GM19452 (cell line): Measurements from ENCODE around the gene DYNLT4.
A peak's percentile ranks its signal among the peaks of the same experiment; 100 is the strongest.
"Not testable (repeated sequence)": the region's sequence is repeated elsewhere in the genome, so short reads cannot be mapped to it uniquely, and the experiment has no call there.

Experiments
- ATAC-seq: cut with Tn5 transposase; IDR thresholded peaks from one replicate; pipeline ENCODE4 v1.9.1; 2021; ENCODE audit not compliant: unreplicated experiment

The DYNLT4 gene

DNA sequence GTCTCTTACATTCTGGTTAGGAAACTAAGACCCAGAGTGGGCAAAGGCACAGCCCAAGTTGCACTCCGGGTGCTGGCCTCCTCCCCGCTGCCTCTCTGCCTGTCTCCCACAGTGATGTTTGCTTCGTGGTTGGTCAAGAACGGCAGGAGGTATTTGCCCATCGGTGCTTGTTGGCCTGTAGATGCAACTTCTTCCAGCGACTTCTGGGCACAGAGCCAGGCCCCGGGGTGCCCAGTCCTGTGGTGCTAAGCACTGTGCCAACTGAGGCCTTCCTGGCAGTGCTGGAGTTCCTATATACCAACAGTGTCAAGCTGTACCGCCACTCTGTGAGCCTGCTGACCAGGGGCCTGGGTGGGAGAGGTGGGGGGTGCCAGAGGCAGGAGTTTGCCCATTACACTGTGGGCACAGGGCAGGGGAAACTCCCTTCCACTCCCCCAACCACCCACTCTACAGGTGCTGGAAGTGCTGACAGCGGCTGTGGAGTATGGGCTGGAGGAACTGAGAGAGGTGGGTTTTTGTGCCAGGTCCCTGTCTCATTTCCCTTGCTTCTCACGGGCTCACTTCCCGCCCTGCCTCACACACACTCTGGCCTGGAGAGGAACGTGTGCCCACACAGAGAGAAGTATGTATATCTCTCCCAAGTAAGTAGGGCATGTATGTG is 3.1 kb upstream of the DYNLT4 start:
- ATAC-seq: no peak

DNA sequence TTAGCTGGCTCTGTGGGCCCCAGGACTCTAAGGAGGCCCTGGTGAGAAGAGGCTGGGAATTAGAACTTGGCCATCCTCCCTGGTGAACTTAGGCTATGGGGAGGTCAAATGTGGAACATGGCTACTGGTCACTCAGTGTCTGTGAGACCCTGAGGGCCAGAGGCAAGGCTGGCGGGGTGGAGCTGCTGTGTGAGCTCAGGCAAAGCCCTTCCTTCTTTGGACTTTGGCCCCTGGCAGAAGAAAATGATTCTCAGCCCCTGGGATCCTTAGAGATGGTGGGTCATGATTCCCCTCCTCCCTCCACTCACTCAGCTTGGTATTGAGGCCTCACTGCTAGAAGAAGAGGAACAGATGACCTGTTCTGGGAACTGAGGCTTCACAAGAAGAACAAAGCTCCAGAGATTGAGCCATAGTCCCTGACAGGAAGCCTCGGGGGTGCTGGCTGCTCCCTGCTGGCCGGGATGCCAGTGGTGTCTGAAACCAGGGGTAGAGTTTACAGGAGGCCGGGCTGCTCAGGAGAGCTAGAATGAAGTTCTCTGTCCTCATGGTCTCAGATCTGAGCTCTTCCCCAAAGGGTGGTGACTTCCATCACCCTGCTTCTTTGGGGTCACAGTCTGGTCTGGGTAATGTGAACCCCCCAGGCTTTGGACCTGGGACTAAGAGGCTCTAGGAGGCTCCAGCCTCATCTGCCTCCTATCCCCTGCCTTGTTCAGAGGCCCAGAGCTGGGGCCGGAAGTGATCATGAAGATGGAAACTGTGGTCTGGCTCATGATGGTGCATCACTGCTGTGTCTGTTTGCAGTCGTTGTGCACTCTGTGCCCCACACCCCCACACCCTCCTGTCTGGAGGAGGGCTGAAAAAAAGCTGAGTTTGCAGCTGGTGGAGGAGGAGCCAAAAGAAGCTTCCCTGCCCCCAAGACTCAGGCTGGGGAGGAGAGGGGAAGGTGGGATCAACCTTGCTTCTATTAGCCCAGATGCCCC is 2.1 kb upstream of the DYNLT4 start:
- peak; percentile 45 for ATAC-seq

GRCh38 chr1:44808063-44808937 is 1.1 kb upstream of the DYNLT4 start, which contains the start of gene BTBD19:
Gene BTBD19 (plus strand): TSS chr1:44808523. CDS start chr1:44808821, 298 bp downstream.
- ATAC-seq: peak; percentile 33

GRCh38 chr1:44807364-44808062 is 362 bp upstream of the DYNLT4 start:
- ATAC-seq: peak; percentile 38

- ATAC-seq: no peak
Measured at GRCh38 chr1:44806025-44806703, 987 bp downstream of the DYNLT4 start.

DNA sequence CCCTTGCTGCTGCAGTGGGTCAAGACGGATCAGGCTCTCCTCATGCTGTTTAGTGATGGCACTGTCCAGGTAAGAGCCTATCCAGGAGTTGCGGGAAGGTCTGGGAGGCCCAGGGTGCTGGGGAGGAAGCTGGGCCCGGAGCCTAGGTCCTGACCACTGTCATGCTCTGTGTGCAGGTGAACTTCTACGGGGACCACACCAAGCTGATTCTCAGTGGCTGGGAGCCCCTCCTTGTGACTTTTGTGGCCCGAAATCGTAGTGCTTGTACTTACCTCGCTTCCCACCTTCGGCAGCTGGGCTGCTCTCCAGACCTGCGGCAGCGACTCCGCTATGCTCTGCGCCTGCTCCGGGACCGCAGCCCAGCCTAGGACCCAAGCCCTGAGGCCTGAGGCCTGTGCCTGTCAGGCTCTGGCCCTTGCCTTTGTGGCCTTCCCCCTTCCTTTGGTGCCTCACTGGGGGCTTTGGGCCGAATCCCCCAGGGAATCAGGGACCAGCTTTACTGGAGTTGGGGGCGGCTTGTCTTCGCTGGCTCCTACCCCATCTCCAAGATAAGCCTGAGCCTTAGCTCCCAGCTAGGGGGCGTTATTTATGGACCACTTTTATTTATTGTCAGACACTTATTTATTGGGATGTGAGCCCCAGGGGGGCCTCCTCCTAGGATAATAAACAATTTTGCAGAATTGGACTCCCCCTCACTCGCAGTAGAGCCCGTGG is 1.7 kb downstream of the DYNLT4 start:
- ATAC-seq: no peak

DNA sequence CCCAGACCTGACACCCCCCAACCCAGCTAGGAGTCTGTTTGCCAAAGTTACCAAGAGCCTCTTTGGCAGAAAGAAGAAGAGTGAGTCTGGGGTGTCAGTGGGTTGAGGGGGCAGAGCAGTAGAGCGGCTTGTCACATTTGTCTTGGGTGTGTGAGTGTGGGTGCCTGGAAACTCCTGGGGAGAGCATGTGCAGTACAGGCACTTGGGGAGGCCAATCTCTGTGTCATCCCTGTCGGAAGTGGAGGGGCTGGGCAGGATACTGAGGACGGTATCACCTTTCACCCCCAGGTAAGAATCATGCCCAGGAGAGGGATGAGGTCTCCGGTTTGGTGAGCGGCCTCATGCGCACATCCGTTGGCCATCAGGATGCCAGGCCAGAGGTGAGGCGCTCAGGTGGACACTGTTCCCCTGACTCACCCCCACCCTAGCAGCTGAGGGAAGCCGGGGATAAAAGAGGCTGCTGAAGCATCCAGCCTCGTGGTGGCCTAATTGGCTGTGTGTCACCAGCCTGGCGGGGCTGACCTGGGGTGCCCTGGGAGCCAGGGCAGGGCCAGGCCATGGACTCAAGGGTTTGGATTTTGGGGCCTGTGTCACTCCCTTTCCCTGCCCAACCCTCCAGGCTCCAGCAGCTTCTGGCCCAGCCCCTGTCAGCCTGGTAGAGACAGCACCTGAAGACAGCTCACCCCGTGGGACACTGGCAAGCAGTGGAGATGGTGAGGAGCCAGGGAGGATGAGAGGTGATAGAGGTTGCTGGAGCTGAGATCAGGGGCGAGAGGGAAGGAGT is 3.6 kb downstream of the DYNLT4 start:
- no peak for ATAC-seq

DNA sequence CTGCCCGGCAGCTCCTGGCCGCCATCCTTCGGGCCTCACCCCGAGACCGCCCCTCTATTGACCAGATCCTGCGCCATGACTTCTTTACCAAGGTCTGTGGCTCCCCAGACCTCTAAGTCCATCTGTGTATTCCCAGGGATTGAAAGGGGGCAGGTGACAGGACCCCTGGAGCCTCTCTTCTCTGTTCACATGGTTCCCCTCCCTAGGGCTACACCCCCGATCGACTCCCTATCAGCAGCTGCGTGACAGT is 4.2 kb downstream of the DYNLT4 start:
- no peak for ATAC-seq

- ATAC-seq: no peak
Measured at GRCh38 chr1:44802306-44803061, 4.7 kb downstream of the DYNLT4 start.

DNA sequence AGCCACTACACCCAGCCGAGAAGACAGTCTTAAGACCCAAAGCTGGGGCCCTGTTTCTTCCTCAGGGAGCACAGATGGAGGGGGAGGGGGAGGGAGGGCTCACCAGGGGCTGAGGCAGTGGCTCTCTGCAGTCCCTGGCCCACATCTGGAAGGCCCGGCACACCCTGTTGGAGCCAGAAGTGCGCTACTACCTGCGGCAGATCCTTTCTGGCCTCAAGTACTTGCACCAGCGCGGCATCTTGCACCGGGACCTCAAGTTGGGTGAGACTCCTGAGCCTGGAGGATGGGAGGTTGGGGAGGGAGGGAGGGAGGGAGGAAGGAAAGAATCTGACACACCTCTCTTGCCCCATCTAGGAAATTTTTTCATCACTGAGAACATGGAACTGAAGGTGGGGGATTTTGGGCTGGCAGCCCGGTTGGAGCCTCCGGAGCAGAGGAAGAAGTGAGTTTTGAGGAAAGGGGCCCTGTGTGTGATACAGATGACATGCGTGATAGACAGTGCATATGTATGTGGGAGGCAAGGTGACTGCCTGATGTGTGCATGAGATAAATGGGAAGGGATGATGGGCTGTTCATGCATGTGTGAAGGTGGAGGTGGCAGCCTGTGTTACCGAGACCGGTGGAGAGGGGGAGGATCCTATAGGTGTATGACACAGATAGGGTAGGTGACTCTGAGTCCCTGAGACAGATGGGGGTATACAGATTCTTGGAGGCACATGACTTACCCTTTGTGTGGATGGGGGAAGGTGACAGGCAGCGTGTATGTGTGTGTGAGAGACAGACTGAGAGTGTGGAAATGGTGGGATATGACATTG is 5.5 kb downstream of the DYNLT4 start:
- no peak for ATAC-seq

DNA sequence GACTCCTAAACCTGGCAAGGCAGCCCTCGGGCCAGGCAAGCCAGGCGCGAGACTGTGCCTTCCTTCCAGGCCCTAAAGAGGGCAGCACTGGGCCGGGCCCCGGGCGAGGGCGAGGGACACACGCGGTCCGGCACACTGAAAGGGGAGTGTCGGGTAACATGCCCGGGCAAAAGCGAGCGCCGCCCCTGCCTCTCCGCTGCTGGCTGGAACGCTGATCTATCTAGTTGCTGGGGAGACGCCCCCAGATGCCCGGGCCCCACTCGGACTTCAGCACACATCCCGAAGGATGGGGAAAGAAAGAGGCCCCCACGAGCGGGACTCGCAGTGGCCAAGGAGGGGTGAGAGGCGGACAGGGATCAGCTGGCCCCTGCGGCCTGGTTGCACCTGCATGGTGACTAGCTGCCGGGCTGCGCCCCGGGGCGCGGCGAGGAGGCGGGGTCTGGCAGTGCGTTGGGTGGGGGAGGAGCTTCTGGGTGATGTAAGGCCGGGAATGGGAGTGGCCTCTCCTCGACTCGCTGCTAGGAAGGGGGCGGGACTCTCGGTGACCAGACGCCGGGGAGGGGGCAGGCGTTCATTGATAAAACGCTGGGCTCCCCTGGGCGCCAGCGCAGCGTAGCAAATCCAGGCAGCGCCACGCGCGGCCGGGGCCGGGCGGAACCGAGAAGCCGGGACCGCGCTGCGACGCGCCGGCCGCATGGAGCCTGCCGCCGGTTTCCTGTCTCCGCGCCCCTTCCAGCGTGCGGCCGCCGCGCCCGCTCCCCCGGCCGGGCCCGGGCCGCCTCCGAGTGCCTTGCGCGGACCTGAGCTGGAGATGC is 7.2 kb downstream of the DYNLT4 start, which contains the start of gene PLK3:
PLK3 (plus strand) TSS at position 608 of the 815 bp plus-strand sequence; CDS start at position 695, 87 bp downstream.
- peak; percentile 78 for ATAC-seq

DNA sequence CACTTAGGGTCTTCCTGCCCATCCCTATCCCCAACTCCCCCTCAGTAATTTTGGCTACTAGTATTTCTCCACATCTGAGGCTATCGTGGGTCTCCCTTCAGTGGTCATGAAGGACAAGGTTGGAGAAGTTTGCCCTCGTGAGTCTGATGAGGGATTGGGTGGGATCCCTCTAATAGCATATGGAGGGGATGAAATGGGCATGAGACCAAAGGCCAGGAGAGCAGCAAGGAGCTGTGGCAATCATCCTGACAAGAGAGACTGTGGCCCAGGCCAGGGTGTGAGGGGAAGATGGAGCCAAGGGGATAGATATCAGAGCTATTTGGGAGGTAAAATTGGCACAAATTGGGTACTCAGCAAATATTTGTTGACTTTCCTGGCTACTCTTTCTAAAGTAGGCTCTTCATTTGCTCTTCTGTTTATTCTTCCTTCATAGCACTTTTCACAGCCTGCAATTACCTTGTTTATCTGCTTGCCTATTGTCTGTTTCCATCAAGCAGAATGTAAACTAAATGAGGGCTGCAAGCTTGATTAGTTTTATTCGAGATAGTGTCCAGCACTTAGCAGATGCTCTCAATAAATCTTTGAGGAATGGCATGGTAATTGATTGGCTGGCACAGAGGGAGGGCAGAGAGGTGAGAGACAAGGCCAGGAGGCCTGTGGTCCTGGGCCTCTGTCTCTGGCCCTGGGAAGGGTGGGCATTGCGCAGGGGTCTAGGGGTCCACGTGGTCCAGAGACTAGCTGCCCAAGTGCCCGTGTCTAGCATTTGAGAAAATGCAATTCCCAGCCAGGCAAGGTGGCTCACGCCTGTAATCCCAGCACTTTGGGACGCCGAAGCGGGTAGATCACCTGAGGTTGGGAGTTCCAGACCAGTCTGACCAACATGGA is 8.4 kb downstream of the DYNLT4 start:
- no peak for ATAC-seq

DNA sequence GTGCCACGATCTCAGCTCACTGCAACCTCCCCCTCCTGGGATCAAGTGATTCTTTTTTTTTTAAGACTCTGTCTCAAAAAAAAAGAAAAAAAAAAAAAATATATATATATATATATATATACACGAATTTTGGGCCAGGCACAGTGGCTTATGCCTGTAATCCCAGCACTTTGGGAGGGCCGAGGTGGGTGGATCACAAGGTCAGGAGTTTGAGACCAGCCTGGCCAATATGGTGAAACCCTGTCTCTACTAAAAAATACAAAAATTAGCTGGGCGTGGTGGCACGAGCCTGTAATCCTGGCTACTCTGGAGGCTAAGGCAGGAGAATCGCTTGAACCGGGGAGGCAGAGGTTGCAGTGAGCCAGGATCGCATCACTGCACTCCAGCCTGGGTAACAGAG is 9.3 kb downstream of the DYNLT4 start:
- not testable (repeated sequence) for ATAC-seq

DNA sequence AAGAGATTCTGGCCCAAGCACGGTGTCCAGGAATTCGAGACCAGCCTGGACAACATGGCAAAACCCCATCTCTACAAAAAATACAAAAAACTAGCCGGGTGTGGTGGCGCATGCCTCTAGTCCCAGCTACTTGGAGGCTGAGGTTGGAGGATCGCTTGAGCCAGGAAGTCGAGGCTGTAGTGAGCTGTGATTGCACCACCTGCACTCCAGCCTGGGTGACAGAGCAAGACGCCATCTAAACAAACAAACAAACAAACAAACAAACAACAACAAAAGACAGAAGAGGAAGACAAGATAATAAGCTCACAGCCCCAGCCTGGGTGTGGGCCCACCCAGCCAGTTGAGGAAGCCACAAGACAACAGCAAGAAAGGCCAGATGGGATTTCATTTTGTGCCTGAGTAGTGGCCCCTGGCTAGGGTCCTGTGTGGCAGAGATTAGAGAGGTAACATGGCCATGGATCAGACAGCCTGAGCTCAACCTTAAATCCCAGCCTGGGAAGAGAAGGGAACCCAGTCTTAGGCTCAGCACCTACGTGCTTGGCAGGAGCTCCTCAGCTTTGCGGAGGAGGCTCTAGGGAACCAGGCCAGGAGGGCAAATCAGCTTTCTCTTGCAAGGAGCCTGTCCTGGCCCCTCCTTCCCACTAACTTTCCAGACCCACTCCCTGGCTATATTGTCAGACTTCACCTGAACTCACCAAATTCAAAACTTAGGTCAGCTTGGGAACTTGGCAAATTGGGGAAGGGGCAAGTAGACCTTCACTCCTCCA is 14.2 kb downstream of the DYNLT4 start:
- no peak for ATAC-seq
